T-helper 22 cell (primary cell): Measurements from ENCODE around the gene POLE.

Source experiments
- DNase-seq: peaks from one replicate; pipeline ENCODE4 v3.0.0-alpha.2; 2020; ENCODE audit warnings: low read depth

Gene POLE

DNA sequence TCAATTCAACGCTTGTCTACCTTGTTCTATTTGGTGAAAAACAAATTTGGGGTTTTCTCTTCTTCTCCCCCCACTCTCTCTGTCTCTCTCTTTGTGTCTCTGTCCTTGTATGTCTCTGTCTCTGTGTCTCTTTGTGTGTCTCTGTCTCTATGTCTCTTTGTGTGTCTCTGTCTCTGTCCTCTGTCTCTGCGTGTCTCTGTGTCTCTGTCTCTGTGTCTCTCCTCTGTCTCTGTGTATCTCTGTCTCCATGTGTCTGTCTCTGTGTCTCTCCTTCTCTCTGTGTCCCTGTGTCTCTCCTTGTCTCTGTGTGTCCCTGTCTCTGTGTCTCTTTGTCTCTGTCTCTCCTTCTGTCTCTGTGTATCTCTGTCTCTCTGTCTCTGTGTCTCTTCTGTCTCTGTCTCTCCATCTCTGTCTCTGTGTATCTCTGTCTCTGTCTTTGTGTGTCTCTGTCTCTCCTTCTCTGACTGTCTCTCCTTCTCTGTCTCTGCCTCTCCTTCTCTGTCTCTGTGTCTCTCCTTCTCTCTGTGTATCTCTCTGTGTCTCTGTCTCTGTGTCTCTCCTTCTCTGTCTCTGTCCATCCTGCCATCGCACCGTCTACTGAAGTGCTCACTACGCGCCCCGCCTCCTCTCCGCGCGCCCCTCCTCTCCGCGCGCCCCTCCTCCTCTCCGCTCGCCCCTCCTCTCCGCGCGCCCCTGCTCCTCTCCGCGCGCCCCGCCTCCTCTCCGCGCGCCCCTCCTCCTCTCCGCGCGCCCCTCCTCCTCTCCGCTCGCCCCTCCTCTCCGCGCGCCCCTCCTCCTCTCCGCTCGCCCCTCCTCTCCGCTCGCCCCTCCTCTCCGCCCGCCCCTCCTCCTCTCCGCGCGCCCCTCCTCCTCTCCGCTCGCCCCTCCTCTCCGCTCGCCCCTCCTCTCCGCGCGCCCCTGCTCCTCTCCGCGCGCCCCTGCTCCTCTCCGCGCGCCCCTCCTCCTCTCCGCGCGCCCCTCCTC is 89.5 kb downstream of the POLE start:
- DNase-seq = peak; percentile 24

DNA sequence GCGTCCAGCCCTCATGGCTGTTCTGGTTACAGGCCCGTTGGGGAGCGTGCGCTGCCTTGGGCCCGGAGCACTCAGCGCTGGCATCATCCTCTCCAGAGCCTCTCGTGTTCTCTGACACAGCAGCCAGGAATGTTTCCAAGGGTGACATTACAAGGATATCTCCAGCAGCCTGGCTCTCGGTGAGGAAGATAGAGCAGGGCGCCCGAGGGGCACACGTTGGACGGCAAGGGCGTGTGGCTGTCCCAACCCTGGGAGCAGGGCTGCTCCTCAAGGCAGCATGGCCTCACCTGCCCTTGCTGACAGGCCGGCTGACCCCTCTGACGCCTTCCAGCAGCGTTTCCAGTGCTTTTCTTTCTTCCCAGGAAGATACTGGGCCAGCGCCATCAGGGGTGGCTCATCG is 91.1 kb downstream of the POLE start:
- DNase-seq = no peak

DNA sequence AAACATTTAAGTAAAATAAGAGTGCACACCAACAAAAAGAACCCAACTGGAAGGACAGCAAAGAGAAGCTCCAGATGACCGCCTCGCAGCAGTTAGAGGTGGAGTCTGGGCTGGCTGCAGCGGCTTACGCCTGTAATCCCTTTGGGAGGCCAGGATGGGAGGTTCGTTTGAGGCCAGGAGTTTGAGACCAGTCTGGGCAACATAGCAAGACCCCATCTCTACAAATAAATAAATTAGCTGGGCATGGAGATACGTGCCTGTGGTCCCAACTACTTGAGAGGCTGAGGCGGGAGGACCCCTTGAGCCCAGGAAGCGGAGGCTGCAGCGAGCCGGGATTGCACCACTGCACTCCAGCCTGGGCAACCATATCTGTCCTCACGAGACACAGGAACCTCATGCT is 92.0 kb downstream of the POLE start:
- no peak for DNase-seq

DNA sequence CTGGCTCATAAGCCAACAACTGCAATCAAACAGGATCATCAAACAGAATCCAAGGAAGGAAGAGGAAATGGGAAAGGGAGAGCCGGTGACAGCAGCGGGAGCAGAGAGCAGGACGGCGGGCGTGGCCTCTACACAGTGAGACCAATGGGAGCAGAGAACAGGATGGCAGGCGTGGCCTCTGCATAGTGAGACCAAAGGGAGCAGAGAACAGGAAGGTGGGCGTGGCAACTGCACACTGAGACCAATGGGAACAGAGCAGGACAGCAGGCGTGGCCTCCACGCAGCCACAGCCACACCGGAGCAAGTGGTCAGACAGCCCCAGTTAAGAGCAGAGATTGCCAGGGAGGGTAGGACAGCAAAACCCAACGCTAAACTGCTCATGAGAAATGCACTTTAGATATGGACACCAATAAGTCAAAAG is 93.2 kb downstream of the POLE start:
- DNase-seq = no peak

DNA sequence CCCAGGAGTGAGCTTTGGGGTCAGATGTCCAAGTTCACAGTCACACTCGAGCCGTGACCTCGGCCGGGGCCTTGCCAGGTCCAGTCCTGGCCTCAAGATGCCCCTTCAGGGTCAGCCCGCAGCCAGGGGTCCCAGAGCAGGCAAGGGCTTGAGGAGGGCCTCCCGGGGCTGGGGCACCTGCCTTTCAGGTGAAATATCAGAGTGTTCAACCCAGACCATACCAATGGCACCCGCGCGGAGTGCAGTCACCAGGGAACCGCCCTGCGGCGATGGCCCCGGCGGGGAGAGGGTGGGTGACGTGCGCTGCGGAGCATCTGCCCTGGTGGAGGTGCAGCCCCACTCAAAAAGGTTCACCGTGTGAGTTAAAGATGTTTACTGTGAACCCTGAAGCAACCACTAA is 93.6 kb downstream of the POLE start:
- no peak for DNase-seq

DNA sequence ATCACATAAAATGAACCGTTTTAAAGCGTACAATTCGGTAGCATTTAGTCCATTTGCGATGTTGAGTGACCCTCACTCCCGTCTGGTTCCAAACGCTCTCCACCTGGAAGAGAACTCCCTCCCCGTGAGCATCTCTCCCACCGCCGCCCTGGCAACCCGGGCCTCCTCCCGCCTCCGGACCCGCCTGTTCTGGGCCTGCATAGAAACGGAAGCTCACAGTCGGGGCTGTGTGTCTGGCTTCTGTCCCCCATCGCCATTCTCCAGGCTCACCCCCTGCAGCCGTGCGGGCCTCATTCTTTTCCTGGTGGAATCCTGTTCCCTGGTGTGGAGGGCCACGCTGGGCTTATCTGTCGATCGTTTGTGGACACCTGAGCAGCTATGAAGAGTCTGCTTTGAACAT is 94.1 kb downstream of the POLE start:
- no peak for DNase-seq

DNA sequence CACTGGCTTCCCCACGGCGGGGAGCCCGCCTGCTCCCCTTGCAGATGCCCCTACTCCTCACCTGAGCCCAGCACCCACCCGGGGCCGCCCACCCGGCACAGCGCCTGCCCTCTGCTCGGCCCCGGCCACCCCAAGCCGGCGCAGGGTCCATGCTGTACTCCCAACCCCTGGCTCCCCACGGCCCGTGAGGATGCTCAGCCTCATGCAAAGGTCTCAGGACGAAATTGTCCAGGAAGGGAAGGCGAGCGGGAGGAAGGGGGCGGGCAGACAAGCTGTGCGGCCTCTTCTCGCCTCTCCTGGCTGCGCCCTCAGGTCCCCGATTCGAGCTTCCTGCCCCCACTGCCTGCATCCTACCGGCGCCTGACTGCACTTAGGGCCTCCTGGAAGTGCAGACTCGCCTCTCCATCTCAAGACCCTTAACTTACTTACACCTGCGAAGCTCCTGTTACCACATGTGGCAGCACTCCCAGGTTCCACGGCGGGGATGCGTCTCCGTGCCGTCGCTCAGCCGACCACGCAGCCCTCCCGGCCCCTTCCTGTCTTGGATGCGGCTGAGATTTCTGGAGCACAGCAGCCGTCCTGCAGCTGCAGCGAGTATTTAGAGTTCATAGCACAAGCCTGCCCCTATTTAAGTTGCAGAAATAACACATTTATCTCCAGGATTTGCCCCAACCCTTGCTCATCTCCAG is 94.7 kb downstream of the POLE start:
- no peak for DNase-seq

DNA sequence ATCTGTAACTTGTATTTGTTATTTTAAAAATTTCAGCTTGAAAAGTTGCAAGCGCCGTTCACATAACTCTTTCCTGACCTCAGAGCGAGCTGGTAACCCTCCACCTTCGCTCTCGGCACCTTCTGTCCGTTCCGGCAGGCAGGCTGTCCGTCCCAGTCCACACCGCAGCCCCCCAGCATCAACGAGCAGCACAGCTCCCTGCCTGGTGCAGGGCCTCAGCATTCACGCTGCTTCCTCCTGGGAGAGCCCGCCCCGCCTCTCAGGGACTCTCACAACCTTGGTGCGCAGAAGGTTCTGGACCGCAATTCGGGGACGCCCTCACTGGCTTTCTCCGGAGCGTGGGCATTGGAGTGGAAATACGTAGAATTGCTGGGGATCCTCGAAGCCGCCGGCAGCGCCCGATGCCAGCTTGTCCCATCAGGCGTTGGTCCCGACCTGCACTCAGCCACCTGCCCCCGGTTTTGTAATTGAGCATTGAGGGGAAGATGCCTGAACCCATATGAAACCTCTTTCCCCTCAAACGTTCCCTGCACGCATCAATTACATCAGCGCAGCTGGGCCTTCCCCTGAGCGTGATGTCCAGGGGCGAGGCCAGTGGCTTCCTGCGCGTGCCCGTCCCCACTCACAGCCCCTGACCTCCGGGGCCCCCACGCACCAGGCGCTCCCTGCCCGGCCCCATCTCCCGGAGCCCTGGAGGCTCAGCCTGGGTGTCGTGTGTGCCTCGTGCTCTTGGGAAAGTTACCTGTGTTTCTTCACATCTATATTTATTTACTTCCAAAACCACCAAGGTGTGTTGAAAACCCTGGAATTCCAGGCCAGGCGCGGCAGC is 95.8 kb downstream of the POLE start:
- DNase-seq = no peak

DNA sequence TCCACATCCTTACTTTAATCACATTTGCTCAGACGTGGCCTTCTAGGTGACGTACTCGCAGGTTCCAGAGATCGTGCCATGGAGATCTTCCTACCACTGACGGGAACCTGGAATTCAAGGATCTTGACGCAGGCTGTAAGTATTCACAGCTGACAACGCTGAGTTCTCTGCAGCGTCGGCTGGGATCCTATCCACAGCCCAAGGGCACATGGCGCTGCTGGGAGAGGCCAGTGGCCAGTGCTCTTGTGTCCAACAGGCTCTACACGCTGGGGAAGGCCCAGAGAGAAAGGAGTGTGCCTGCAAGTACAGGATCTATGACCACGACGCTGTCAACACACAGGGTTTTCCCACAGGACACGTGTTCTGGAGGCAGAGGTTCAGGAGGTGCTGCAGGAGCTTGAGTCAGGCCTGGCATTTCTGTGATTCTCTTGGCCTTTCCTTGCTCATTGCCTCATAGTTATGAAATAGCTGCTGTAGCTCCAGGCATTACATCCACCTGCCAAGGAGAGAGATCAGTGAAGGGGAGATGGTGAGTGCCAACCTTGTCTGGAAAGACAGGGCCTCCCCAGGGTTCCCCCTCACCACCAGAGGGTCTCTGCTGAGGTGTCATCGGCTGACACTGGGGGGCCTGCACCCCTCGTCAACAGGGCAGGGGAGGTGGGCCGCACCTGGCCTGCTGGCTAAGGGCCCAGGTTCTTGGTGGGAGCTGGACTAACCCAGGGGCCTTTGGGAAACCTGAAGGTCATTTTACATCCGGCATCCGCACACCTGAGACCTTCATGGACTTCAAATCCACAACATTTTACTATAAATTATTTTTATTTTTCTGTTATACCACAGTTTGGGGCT is 98.1 kb downstream of the POLE start:
- DNase-seq = no peak

DNA sequence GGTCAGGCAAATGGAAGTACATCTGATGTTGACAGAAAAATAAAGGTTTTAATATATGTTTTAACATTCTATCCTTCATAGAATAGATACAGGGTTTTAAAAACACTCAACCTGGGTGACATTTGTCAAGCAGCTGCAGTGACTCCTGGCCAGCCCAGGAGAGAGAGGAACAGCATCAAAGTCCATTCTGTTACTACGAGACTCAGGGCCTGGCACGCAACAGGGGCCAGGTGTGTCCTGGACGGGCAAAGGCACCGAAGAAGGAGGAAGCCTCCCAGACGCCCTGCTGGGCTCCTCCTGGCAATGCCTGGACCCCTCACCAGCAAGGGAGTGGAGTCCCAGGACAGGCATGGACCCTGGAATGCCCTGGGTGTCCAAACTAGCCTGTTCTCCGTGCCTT is 98.8 kb downstream of the POLE start:
- DNase-seq = no peak

DNA sequence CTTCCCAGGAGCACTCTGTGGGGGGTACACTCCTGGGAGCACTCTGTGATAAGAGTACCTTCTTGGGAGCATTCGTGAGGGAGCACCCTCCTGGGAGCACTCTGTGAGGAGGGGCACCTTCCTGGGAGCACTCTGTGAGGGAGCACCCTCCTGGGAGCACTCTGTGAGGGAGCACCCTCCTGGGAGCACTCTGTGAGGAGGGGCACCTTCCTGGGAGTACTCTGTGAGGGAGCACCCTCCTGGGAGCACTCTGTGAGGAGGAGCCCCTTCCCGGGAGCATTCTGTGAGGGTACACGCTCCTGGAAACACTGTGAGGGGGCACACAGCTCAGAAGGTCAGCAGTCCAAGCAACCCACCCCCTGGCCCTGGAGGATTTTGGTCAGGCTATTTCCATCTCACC is 99.4 kb downstream of the POLE start:
- DNase-seq = no peak

DNA sequence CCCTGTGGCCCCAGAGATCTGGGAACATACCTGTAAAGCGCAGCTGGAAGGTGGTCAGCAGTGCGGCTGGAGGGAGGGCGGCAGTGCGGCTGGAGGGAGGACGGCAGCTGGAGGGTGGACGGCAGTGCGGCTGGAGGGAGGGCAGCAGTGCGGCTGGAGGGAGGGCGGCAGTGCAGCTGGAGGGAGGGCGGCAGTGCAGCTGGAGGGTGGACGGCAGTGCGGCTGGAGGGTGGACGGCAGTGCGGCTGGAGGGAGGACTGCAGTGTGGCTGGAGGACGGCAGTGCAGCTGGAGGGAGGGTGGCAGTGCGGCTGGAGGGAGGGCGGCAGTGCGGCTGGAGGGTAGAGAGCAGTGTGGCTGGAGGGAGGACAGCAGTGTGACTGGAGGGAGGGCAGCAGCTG is 100.2 kb downstream of the POLE start:
- no peak for DNase-seq

DNA sequence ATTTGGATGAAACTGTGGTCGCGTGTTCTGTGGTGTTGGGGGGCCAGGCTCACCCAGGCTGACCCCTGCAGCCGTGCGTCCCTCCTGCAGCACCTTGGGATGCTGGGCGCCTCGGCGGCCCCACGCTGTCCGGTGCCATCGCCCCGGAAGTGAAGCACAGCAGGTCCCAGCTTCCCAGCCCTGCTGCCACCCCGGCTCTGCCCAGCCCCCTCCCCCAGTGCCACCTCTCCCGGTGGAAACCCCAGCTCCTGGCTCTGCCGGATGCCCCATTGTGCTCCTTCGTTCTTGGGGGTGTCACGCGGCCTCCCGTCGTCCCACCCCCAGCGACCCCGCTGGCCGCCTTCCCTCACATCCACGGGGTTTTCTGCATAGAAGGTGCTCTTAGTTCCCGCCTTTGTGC is 102.0 kb downstream of the POLE start:
- no peak for DNase-seq

DNA sequence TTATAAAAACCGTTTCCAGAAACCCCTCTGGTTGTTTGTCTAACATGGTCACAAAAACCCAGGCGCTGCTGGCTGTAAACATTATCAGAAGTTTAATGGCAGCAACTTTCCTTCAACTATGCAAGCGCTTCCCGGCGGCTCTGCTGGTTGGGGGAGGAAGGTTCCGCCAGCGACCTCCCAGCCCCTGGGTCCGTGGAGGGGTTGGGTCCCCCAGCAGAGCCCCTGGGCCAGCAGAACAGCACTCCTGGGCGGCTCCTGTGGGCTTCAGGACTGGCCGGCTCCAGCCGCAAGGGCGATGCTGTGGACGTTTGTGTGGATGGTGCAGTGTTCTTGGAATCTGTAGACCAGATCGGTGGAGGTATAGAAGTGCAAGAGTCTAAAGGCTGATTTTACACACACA is 102.7 kb downstream of the POLE start:
- no peak for DNase-seq

DNA sequence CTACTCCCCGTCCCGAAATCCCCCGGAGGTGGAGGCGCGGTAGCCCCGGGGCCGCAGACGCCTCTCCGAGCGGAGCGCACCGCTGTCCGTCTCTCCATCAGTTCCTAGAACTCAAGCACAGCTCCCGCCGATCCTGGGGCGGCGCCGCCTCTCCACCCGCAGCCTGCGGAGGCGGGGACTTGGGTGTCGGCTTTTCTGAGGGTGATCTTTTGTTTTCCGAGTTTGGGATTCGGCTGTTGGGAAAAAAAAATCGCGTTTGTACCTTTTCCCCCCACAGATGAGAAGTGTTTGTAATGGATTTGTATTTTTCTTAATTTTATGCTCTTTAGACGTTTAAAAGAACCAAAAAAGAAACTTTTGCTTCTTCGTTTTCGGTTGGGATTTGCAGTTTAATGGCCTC is 103.4 kb downstream of the POLE start:
- no peak for DNase-seq

DNA sequence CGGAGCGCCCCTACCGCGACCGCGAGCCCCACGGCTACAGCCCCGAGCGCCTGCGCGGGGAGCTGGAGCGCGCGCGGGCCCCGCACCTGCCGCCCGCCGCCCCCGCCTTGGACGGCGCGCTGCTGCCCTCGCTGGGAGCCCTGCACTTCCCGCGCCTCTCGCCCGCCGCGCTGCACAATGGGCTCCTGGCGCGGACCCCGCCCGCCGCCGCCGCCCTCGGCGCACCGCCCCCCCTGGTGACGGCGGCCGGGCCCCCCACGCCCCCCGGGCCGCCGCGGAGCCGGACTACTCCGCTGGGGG is 103.8 kb downstream of the POLE start:
- no peak for DNase-seq

DNA sequence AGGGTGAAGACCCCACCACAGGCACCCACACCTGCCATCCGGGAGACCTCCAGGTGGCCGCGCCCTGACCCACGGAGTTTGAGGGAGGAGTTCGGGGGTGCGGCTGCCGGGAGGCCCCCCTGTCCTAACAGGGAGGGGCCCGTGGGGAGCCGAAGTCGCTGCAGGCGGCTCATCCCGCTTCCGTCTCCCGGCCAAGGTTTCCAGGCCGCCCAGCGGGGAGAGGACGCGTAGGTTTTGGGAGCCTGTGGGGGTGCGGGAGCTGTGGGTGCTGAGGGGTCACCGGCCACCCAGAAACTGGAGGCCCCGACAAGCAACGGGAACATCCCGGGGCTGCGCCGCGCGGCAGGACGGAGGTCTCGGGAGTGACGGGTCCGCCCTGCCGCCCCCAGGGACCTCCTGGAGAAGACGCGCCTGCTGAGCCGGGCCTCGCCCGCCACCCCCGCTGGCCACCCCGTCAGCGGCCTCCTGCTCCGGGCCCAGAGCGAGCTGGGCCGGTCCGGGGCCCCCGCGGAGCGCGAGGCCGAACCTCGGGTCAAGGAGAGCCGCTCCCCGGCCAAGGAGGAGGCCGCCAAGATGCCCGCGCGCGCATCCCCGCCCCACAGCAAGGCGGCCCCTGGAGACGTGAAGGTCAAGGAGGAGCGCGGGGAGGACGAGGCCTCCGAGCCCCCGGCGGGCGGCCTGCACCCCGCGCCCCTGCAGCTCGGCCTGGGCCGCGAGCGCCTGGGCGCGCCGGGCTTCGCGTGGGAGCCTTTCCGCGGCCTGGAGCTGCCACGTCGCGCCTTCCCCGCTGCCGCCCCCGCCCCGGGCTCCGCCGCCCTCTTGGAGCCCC is 104.3 kb downstream of the POLE start:
- no peak for DNase-seq

DNA sequence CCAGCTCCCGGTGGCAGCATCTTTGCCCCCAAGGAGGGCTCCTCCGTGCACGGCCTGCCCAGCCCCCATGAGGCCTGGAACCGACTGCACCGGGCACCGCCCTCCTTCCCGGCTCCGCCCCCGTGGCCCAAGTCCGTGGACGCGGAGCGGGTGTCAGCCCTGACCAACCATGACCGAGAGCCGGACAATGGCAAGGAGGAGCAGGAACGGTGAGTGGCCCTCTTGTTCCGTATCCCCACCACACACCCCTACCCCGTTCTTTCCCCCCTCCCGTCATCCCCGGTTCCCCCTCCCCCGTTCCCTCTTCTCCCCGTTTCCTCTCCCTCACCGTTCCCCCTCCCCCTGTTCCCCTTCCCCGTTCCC is 105.1 kb downstream of the POLE start:
- no peak for DNase-seq

DNA sequence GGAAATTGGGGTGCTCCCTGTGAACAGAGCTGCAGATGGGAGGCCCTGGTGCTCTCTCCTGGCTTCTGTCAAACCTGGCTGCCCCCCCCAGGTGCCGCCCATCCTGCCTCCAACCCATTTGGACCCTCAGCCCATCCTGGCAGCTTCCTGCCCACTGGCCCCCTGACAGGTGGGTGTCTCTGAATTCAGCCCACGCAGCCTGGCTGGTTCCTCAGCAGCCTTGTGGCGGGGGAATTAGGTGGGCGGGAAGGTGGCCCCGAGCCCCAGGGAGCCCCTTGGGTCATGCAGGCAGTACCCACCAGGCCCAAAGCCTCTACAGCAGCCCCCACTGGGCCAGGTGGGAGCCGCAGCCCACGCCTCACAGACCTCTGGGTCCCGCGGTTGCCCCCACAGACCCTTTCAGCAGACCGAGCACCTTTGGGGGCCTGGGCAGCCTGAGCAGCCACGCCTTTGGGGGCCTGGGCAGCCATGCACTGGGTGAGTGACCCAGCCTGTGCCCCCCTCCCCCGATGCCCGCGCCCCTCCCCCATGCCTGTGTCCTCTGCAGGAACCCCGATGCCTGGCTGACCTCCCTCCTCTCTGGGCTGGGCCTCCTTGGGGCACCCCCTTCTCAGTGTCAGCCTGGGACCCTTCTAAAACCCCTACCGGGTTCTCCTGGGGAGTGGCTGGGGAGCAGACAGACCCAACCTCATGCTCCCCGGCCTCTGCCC is 105.6 kb downstream of the POLE start:
- DNase-seq = no peak

DNA sequence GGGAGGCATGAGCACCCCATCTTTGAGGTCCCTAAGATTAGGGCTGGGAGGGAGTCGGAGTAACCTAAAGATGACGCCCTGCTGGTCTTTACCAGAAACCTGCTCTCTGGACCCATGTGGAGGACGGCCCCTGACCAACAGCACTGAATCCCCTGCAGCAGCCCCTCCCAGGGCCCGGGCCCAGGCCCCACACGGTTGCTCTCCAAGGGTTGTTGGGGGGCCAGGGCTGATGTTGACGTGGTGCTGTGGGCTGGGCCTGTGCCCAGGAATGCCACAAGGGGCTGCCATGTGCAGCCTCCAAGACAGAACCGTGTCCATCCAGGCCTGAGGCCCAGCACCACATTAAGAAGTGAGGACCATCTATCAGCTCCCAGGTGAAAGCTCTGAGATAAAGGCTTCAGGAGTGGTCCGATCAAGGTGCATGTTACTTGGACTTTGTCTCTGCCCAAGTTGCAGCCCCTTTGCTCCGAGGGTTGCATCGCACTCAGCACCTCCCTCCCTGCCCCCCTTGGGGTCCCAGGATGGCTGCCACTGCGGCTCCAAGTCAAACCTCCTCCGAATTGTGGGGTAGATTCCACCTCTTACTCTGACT is 106.3 kb downstream of the POLE start:
- no peak for DNase-seq
